ENCODE data around the gene MMP1. TPM values are rescaled to one million over a fixed set of nuclear protein-coding genes. Genes with fewer than 3 reads are reported as not detected.

Gene MMP1
- total and polyA plus RNA-seq, 4 donors, result 0.06 to 0.09 TPM; not detected in 2

- TF ChIP-seq MAX (IDR thresholded peaks at IDR 0.05) (no peak), NR2F2 (IDR thresholded peaks at IDR 0.05) (no peak)
Observed at GRCh38 chr11:102770191-102770590, 27.8 kb downstream of the MMP1 start (continued).

GRCh38 chr11:102767800-102768199 lies 30.2 kb downstream of the MMP1 start:
- 43% methylated on average over 18 of the region's 18 CpGs for WGBS
- Histone ChIP-seq H3K9me3 (ENCODE audit: control insufficient read depth in 4 of 4, low read length in 3 of 4) (no peaks in the 10 kb centered on the region), H3K36me3 (ENCODE audit: control insufficient read depth in 4 of 4, insufficient read depth in 3 of 4, low read depth in 1 of 4, low read length in 3 of 4) (no peaks in the 10 kb centered on the region), H3K4me1 (ENCODE audit: control insufficient read depth in 4 of 4, insufficient read depth in 4 of 4, low read length in 3 of 4) (no peaks in the 10 kb centered on the region), H3K9ac (ENCODE audit: low read depth in 1 of 2, low read length in 2 of 2) (no peak overlapping the region), H3K27ac (ENCODE audit: low read depth in 1 of 2, low read length in 2 of 2) (no peak overlapping the region), H3K27me3 (ENCODE audit: control insufficient read depth in 4 of 4, insufficient read depth in 4 of 4, low read length in 3 of 4) (peaks cover 0 to 4% (median 0%) of the 10 kb centered on the region in 4 donors), H3K4me3 (ENCODE audit: low read depth in 1 of 3, low read length in 3 of 3) (no peak overlapping the region)
- no peak for DNase-seq (ENCODE audit: low spot score)
- TF ChIP-seq MAX (IDR thresholded peaks at IDR 0.05) (no peak), RXRA (IDR thresholded peaks at IDR 0.05) (no peak), HNF4G (IDR thresholded peaks at IDR 0.05) (no peak), JUND (IDR thresholded peaks at IDR 0.05) (no peak), TAF1 (conservative IDR thresholded peaks at IDR 0.05) (no peak), EGR1 (IDR thresholded peaks at IDR 0.05; ENCODE audit: low read depth in 2 of 2) (no peak), YY1 (IDR thresholded peaks at IDR 0.05) (no peak), SP1 (IDR thresholded peaks at IDR 0.05) (no peak), ATF3 (IDR thresholded peaks at IDR 0.05) (no peak), HNF4A (conservative IDR thresholded peaks at IDR 0.05) (no peak), RAD21 (IDR thresholded peaks at IDR 0.05) (no peak), FOXA1 (IDR thresholded peaks at IDR 0.05) (no peak), GABPA (IDR thresholded peaks at IDR 0.05 in 1 of 2, conservative IDR thresholded peaks at IDR 0.05 in 1 of 2) (no peak), CTCF (IDR thresholded peaks at IDR 0.05; ENCODE audit: low read depth, low read length, missing input control) (no peak), FOXA2 (IDR thresholded peaks at IDR 0.05) (no peak), NR2F2 (IDR thresholded peaks at IDR 0.05) (no peak)
- TF ChIP-seq, protein P1, sequence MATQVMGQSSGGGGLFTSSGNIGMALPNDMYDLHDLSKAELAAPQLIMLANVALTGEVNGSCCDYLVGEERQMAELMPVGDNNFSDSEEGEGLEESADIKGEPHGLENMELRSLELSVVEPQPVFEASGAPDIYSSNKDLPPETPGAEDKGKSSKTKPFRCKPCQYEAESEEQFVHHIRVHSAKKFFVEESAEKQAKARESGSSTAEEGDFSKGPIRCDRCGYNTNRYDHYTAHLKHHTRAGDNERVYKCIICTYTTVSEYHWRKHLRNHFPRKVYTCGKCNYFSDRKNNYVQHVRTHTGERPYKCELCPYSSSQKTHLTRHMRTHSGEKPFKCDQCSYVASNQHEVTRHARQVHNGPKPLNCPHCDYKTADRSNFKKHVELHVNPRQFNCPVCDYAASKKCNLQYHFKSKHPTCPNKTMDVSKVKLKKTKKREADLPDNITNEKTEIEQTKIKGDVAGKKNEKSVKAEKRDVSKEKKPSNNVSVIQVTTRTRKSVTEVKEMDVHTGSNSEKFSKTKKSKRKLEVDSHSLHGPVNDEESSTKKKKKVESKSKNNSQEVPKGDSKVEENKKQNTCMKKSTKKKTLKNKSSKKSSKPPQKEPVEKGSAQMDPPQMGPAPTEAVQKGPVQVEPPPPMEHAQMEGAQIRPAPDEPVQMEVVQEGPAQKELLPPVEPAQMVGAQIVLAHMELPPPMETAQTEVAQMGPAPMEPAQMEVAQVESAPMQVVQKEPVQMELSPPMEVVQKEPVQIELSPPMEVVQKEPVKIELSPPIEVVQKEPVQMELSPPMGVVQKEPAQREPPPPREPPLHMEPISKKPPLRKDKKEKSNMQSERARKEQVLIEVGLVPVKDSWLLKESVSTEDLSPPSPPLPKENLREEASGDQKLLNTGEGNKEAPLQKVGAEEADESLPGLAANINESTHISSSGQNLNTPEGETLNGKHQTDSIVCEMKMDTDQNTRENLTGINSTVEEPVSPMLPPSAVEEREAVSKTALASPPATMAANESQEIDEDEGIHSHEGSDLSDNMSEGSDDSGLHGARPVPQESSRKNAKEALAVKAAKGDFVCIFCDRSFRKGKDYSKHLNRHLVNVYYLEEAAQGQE (IDR thresholded peaks at IDR 0.05), result no peak
- TF ChIP-seq, protein P2, sequence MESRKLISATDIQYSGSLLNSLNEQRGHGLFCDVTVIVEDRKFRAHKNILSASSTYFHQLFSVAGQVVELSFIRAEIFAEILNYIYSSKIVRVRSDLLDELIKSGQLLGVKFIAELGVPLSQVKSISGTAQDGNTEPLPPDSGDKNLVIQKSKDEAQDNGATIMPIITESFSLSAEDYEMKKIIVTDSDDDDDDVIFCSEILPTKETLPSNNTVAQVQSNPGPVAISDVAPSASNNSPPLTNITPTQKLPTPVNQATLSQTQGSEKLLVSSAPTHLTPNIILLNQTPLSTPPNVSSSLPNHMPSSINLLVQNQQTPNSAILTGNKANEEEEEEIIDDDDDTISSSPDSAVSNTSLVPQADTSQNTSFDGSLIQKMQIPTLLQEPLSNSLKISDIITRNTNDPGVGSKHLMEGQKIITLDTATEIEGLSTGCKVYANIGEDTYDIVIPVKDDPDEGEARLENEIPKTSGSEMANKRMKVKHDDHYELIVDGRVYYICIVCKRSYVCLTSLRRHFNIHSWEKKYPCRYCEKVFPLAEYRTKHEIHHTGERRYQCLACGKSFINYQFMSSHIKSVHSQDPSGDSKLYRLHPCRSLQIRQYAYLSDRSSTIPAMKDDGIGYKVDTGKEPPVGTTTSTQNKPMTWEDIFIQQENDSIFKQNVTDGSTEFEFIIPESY (IDR thresholded peaks at IDR 0.05), result no peak
